ENCODE measurements around the gene RHOBTB3. TPM values are rescaled to one million over a fixed set of nuclear protein-coding genes. Genes with fewer than 3 reads are reported as not detected.

Gene RHOBTB3
- total RNA-seq, 1 donor from 2014 or later = 75.2 TPM

DNA sequence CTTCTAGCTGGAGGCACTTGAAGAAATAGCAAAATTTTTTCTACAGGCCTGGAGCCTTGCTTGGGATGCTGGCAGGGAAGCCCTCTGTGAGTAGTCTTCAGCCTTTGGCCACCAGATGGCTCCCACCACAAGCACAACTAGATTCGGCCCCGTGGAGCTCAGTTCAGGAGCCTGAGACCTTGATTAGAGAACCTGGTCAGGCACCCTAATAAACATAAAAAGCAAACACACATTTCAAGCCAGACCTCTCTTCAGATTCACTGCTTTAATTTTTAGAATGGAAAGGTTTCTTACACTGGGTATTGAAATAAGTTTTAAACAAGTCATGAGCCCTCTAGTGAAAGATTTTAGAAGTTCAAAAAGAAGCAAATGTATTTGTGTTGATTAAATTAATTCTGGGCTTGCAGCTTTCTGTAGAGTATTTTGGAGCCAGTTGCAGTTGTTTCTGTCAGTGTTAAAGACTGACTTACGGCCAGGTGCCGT is 50.0 kb downstream of the RHOBTB3 start:
- DNase-seq (ENCODE audit: low spot score) = no peak
- H3K9me3 Mint-ChIP-seq (ENCODE audit: low read depth) = no peaks in the 10 kb centered on the region
- no peak overlapping the region for H3K4me3 Mint-ChIP-seq (ENCODE audit: unreplicated experiment)
- H3K27me3 Mint-ChIP-seq (ENCODE audit: low read depth) = no peaks in the 10 kb centered on the region
- peaks cover 16% of the 10 kb centered on the region for H3K4me1 Mint-ChIP-seq (ENCODE audit: low read depth)
- H3K36me3 Mint-ChIP-seq (ENCODE audit: low read depth) = peaks cover 20% of the 10 kb centered on the region
- TF ChIP-seq, protein P1, sequence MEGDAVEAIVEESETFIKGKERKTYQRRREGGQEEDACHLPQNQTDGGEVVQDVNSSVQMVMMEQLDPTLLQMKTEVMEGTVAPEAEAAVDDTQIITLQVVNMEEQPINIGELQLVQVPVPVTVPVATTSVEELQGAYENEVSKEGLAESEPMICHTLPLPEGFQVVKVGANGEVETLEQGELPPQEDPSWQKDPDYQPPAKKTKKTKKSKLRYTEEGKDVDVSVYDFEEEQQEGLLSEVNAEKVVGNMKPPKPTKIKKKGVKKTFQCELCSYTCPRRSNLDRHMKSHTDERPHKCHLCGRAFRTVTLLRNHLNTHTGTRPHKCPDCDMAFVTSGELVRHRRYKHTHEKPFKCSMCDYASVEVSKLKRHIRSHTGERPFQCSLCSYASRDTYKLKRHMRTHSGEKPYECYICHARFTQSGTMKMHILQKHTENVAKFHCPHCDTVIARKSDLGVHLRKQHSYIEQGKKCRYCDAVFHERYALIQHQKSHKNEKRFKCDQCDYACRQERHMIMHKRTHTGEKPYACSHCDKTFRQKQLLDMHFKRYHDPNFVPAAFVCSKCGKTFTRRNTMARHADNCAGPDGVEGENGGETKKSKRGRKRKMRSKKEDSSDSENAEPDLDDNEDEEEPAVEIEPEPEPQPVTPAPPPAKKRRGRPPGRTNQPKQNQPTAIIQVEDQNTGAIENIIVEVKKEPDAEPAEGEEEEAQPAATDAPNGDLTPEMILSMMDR (IDR thresholded peaks at IDR 0.05) = peak; percentile 99
- H3K27ac Mint-ChIP-seq (ENCODE audit: unreplicated experiment) = peak overlapping the region; percentile 80

DNA sequence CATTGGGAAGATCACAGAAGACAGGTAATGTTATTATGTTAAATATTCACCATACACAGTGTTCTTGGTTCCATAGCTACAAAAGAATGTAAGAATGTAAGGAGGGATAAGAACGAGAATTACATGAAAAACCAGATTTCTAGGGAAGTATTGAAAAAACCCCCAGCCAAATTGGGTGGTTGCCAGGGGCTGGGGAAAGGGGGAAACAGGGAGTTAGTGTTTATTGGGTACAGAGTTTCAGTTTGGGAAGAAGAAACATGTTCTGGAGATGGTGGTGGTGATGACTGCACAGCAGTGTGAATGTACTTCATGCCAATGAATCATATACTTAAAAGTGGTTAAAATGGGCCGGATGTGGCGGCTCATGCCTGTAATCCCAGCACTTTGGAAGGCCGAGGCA is 51.0 kb downstream of the RHOBTB3 start:
- peaks cover 25% of the 10 kb centered on the region for H3K4me1 Mint-ChIP-seq (ENCODE audit: low read depth)
- no peak for DNase-seq (ENCODE audit: low spot score)

DNA sequence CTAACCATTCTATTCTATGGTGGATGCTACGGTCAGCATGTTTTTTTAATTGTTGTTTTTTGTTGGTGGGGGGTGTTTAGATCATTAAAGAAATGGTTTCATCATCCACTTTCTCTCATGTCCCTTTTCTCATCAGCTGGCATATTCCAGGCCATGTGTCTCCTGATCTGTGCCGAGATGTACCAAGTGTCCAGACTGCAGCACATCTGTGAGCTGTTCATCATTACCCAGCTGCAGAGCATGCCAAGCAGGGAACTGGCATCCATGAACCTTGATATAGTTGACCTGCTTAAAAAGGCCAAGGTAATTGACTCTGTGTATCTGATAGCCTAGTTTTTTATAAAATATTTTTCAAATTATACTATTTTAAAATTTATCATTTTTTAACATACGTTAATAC is 52.5 kb downstream of the RHOBTB3 start:
- TF ChIP-seq, protein P1 (IDR thresholded peaks at IDR 0.05) = no peak
- H3K4me1 Mint-ChIP-seq (ENCODE audit: low read depth) = peaks cover 25% of the 10 kb centered on the region
- no peak overlapping the region for H3K4me3 Mint-ChIP-seq (ENCODE audit: unreplicated experiment)
- DNase-seq (ENCODE audit: low spot score) = no peak
- H3K9me3 Mint-ChIP-seq (ENCODE audit: low read depth) = no peaks in the 10 kb centered on the region
- no peak overlapping the region for H3K27ac Mint-ChIP-seq (ENCODE audit: unreplicated experiment)
- no peaks in the 10 kb centered on the region for H3K27me3 Mint-ChIP-seq (ENCODE audit: low read depth)
- H3K36me3 Mint-ChIP-seq (ENCODE audit: low read depth) = peaks cover 27% of the 10 kb centered on the region

More for the DNA sequence above, 51.0 kb downstream of the RHOBTB3 start:
- Mint-ChIP-seq H3K4me3 (ENCODE audit: unreplicated experiment) (no peak overlapping the region), H3K27me3 (ENCODE audit: low read depth) (no peaks in the 10 kb centered on the region), H3K27ac (ENCODE audit: unreplicated experiment) (no peak overlapping the region), H3K9me3 (ENCODE audit: low read depth) (no peaks in the 10 kb centered on the region), H3K36me3 (ENCODE audit: low read depth) (peaks cover 17% of the 10 kb centered on the region)
- TF ChIP-seq, protein P1 (IDR thresholded peaks at IDR 0.05) = no peak

DNA sequence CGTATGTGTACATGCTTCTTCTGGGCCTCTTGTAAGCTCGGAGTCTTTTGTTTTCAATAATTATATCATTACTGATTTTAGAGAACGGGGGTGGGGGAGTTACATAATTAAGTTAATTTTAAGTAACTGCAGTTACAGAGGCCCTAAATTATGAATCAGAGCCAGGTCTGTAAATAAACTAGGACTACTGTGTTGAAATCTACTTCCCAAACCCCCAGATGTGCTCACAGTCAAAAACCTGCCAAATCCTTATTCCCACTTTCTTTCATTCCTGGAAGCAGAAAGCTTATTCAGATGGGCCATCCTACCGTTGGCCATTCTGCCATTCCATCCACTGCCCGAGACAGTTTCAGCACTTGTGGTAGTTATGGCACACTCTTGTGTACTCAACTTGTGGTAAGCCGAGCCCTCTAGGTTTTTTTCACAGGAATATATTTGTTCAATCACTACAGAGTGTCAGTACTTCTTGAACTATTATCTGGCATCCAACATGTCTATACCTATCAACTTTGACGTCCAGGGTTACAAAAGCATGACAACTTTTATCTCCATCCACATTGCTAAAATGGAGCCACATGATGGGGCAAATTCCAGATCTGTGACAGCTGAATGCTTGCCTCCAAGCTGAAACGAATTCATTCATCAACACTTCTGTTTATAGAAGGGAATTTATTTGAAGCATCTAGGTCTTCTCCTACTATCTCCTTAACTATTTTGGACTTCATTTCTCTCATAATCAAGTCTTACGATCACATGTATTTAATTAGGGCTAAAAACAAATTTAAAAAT is 53.6 kb downstream of the RHOBTB3 start:
- no peaks in the 10 kb centered on the region for H3K27me3 Mint-ChIP-seq (ENCODE audit: low read depth)
- H3K4me3 Mint-ChIP-seq (ENCODE audit: unreplicated experiment) = no peak overlapping the region
- no peak for DNase-seq (ENCODE audit: low spot score)
- H3K27ac Mint-ChIP-seq (ENCODE audit: unreplicated experiment) = no peak overlapping the region
- no peaks in the 10 kb centered on the region for H3K9me3 Mint-ChIP-seq (ENCODE audit: low read depth)
- H3K4me1 Mint-ChIP-seq (ENCODE audit: low read depth) = peaks cover 25% of the 10 kb centered on the region
- H3K36me3 Mint-ChIP-seq (ENCODE audit: low read depth) = peaks cover 27% of the 10 kb centered on the region
- TF ChIP-seq, protein P1 (IDR thresholded peaks at IDR 0.05) = no peak

DNA sequence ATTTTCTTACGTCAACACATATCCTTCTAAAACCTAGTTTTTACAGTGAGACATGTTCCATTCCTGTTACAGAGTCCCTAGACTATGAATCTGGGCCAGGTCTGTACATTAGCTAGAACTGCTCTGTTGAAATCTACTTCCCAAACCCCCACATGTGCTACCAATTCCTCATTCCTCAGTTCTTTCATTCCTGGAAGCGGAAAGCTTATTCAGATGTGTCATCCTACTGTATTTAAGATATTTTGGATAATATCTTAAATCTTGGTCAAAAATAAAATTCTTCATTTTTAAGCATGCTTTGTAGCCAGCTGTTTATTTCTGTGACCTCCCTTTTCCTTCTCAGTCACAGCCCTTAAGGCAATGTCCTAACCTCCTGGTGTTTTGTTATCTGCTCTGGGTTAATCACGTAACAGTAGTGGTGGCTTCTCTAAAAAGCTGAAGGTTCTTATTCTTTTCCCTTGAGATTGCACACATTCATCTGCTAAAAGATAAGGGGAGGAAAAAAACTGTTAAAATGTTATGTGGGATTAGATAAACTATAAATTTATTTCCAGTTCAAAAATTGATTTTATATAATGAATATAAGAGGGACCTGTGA is 55.8 kb downstream of the RHOBTB3 start:
- no peak for DNase-seq (ENCODE audit: low spot score)
- Mint-ChIP-seq H3K9me3 (ENCODE audit: low read depth) (no peaks in the 10 kb centered on the region), H3K4me1 (ENCODE audit: low read depth) (peaks cover 15% of the 10 kb centered on the region), H3K27ac (ENCODE audit: unreplicated experiment) (no peak overlapping the region), H3K36me3 (ENCODE audit: low read depth) (peaks cover 27% of the 10 kb centered on the region), H3K27me3 (ENCODE audit: low read depth) (no peaks in the 10 kb centered on the region), H3K4me3 (ENCODE audit: unreplicated experiment) (no peak overlapping the region)
- TF ChIP-seq, protein P1 (IDR thresholded peaks at IDR 0.05) = no peak
